BJ (cell line): ENCODE data around the gene ACTG1. TPM values are rescaled to one million over a fixed set of nuclear protein-coding genes. Genes with fewer than 3 reads are reported as not detected.
A peak's percentile ranks its signal among the peaks of the same experiment; 100 is the strongest.

ENCODE experiments used
- CTCF ChIA-PET: fragments of 350-600 bp; formaldehyde crosslinking; extraction: SDS; loops from one replicate; lab custom pipeline; 2021; ENCODE audit warnings: antibody characterized with exemption, inconsistent platforms; lab: Yijun Ruan, JAX
- POLR2A ChIA-PET: fragments of 300-600 bp; sonication (Branson Sonifier 250); formaldehyde crosslinking; extraction: SDS; loops from one replicate; lab custom pipeline; 2021; ENCODE audit warnings: antibody characterized with exemption; lab: Charles Lee
- DNase-seq: peaks from one replicate; pipeline ENCODE4 v3.0.0-alpha.2; 2011; ENCODE audit warnings: low read depth
- H3K27me3 ChIP-seq: 2 replicates; pipeline ENCODE4 v1.6.0; 2011; ENCODE audit warnings: low read length; ENCODE audit not compliant: control insufficient read depth, insufficient read depth
- H3K36me3 ChIP-seq: 2 replicates; pipeline ENCODE4 v1.5.1; 2011; ENCODE audit warnings: low read length; ENCODE audit not compliant: control insufficient read depth, insufficient read depth
- H3K4me3 ChIP-seq: 2 replicates; pipeline ENCODE4 v1.5.1; 2011; ENCODE audit warnings: low read depth, mild to moderate bottlenecking, control low read depth, low read length
- CTCF ChIP-seq: IDR thresholded peaks from 2 replicates; pipeline ENCODE4 v1.5.1; 2011; ENCODE audit warnings: low read depth, mild to moderate bottlenecking, control low read depth, inconsistent platforms, low read length, moderate library complexity; ENCODE audit not compliant: insufficient read depth
- polyA plus RNA-seq: library from polyadenylated mRNA; depleted of rRNA; stranded (reverse); fragments of >200 nt; gene quantifications from 2 replicates; pipeline ENCODE4 v1.2.3, GENCODE V29; 2011

The ACTG1 gene
- polyA plus RNA-seq, 1 experiment, result 3,774 TPM

GRCh38 chr17:81557276-81558114, 44.9 kb upstream of the ACTG1 start:
- POLR2A ChIA-PET, result no interaction called here
- no peak for TF ChIP-seq CTCF

GRCh38 chr17:81556863-81557262, 44.3 kb upstream of the ACTG1 start:
- Histone ChIP-seq H3K27me3 (no peaks in the 10 kb centered on the region), H3K4me3 (no peak overlapping the region), H3K36me3 (peaks cover 24% of the 10 kb centered on the region)
- TF ChIP-seq CTCF, result no peak
- ChIA-PET POLR2A (no interaction called here), CTCF (interaction anchor here (2.9 kb wide), 1 partner anchor 44 kb away, joined by 16 read pairs; no protein-coding TSS in a partner anchor)
- no peak for DNase-seq

More at GRCh38 chr17:81557276-81558114, 44.9 kb upstream of the ACTG1 start:
- CTCF ChIA-PET, result interaction anchor here (2.9 kb wide), 1 partner anchor 44 kb away, joined by 16 read pairs; no protein-coding TSS in a partner anchor
- DNase-seq, result no peak
- Histone ChIP-seq H3K4me3 (no peak overlapping the region), H3K27me3 (no peaks in the 10 kb centered on the region), H3K36me3 (peaks cover 24% of the 10 kb centered on the region)

GRCh38 chr17:81556175-81556691, 43.6 kb upstream of the ACTG1 start:
- ChIA-PET POLR2A (interaction anchor here (0.6 to 0.9 kb wide), 3 partner anchors 11 to 39 kb away, joined by 3 to 6 read pairs (median 5); no protein-coding TSS in a partner anchor), CTCF (interaction anchor here (1.3 to 2.9 kb wide), 2 partner anchors 10 to 45 kb away, joined by 12 to 16 read pairs; no protein-coding TSS in a partner anchor)
- Histone ChIP-seq H3K27me3 (no peaks in the 10 kb centered on the region), H3K36me3 (peaks cover 24% of the 10 kb centered on the region), H3K4me3 (no peak overlapping the region)
- DNase-seq, result no peak
- no peak for TF ChIP-seq CTCF

DNA sequence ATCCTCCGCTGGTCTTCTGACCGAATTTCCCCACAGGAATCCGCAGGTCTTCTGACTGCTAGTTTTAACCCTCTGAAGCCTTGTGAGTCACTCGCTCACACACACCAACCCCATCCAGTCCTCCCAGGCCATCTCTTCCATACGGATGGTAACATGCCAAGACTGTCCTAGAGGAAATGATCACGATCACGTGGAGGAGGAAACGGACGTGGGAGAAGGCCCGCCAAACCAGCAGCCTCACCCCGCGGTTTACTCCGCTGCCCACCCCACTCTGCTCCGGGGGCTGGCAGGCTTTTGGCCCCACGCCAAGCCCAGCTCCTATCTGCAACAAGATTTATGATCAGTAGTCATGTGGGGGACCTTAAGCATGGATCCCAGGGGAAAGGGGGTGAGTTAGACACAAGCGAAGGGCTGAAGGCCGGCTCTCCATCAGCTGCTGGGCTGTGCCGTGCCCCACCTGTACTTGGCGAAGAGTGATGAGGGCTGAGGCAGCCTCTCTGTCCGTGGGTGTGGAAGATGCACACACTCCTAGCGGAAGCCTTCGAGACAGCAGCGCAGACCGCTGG, 41.1 kb upstream of the ACTG1 start:
- no peak for TF ChIP-seq CTCF
- peak; percentile 76 for DNase-seq
- CTCF ChIA-PET, result interaction anchor here (5.2 kb wide), 1 partner anchor 47 kb away, joined by 35 read pairs; no protein-coding TSS in a partner anchor
- POLR2A ChIA-PET, result no interaction called here
- peaks cover 21% of the 10 kb centered on the region for H3K36me3 ChIP-seq
- H3K4me3 ChIP-seq, result peak overlapping the region; percentile 95
- no peaks in the 10 kb centered on the region for H3K27me3 ChIP-seq

GRCh38 chr17:81553018-81553615, 40.5 kb upstream of the ACTG1 start:
- peaks cover 19% of the 10 kb centered on the region for H3K36me3 ChIP-seq
- CTCF ChIA-PET, result interaction anchor here (1.4 to 5.2 kb wide), 2 partner anchors 11 to 47 kb away, joined by 4 to 35 read pairs; no protein-coding TSS in a partner anchor
- TF ChIP-seq CTCF, result peak; percentile 11; the same call in 1 of the 2 replicates
- POLR2A ChIA-PET, result no interaction called here
- H3K4me3 ChIP-seq, result peak overlapping the region; percentile 95
- DNase-seq, result no peak
- no peaks in the 10 kb centered on the region for H3K27me3 ChIP-seq
